SK-N-MC (cell line): ENCODE measurements around the gene KIAA0753.

Experiments used
- EZH2 ChIP-seq: fragments of 200-600 bp; sonication (generic); IDR thresholded peaks from one replicate; pipeline ENCODE4 v1.6.1; 2017; ENCODE audit warnings: antibody characterized with exemption
- FOXP2 ChIP-seq: optimal IDR thresholded peaks from 2 replicates; pipeline ENCODE3; 2011; ENCODE audit warnings: mild to moderate bottlenecking, moderate library complexity; ENCODE audit not compliant: insufficient read depth; ENCODE audit errors: extremely low read length, control extremely low read depth
- POLR2AphosphoS5 ChIP-seq: IDR thresholded peaks from 2 replicates; pipeline ENCODE4 v1.6.1; 2012; ENCODE audit warnings: mild to moderate bottlenecking, low read depth, low read length, borderline replicate concordance

- TF ChIP-seq EZH2 (no peak), POLR2AphosphoS5 (no peak), FOXP2 (no peak)
These were observed 98.6 kb downstream of the KIAA0753 start for GRCh38 chr17:6541886-6542285.
